ENCODE data around the gene OASL.

OASL gene

DNA sequence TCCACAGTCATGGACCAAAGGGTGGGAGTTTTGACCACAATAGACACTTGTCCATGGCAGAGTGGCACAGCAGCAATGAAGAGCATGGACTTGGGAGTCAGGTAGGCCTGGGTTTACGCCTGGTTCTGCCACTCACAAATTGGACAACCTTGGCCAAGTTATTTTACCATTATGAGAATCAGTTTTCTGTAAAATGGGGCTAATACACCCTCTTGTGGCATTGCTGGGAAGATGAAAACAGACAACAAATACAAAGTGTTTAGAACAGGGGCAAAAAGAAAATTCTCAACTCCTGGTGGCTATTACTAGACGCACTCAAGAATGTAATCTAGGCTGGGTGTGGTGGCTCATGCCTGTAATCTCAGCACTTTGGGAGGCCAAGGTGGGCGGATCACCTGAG, 25.3 kb downstream of the OASL start:
- peak; percentile 34 for DNase-seq

DNA sequence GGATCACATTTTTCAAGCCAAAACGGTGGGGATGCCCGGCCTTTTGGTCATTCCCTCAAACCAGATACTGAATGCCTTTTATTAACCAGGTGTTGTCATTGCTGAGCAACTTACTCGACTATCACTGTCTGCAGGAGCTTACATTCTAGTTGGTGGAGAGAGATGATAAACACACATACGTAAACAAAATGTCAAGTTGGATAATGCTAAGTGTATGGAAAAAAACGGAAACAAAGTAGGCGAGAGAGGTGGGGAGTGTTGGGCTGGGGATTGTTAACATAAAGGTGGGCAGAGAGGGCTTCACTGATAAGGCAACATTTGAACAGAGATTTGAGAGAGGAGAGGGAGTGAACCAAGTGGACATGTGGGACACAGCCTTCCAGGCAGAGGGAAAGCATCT, 27.2 kb downstream of the OASL start:
- no peak for DNase-seq

DNA sequence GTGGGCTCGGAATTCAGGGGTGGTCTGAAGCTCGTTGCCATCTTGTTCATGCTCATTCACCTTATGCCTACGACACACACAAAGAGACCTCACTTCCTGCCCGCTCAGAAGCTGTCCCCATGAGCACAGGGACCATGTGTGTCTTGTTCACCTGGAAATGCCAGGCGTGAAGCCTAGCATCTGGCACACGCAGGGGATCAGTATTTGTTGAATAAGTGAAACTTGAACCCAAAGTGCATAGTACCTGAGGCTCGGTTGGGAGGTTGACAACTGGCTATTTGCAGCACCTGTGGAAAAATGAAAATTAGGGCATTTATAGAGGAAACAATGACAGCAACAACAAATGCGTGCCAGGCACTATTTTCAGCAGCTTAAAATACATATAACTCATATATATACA, 28.2 kb downstream of the OASL start:
- no peak for DNase-seq

DNA sequence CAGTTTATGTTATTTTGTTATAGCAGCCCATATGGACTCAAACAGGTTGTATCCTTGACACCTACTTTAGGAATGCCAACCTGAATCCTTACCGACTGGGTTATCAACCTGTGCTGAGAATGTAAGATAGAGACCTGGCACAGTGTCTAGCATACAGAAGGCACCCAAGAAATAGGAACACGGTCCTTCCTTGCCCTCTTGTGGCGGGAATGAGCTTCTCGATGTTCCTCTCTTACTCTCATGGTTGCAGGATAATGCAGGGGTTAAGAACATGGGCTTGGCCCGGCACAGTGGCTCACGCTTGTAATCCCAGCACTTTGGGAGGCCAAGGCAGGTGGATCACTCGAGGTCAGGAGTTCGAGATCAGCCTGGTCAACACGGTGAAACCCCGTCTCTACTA, 29.3 kb downstream of the OASL start:
- peak; percentile 53 for DNase-seq

DNA sequence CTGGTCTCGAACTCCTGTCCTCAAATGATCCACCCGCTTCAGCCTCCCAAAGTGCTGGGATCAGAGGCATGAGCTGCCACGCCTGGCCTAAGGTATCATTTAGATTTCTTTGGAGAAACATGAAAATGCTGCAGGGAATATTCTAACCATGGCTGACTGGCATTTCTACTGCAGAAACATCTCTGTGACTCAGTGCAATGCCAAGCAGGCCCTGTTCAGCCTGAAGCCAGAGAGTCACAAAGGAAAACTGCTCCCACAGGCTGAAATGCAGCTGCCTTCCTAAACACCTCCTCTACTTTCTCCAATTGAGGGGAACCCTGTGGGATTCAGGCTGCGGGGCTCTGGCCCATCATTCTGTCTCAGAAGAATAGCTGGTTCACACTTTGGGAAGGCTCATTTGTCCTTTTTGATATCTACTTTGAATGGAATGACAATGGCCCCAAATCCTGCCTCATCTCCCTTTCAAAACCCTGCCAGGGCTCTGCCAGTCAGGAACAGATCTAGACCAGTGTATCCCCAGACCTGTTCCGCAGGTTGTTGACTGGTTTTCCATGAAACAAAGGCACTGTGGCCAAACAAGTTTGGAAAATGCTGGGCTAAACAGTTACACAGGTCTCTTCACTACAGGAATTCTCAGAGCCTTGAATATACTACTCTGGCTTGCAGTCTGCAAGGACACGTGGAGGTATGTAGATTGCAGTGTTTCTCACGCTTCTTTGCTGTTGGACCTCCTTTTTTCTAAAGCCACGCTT, 30.5 kb downstream of the OASL start:
- DNase-seq = no peak

DNA sequence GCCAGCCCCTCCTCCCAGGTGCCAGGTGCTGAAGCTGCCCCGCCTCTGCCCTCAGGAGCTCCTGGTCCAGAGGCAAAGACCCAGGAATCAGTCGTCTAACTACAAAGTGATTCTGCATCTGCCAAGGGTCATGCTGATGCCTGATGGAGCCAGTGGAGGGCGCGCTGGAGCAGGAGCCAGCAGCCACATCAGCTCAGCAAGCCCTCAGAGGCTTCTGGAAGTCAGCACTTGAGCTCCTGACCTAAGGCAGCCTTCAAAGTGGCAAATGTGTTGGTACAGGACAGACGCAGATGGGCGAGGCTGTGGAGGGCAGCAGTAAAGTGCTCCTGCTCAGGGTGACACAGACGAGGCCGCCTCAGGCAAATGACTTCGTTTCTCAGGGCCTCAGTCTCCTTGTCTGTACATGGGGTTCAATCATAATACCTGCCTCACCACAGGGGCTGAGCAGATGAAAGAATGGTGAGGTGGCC, 33.7 kb downstream of the OASL start:
- peak; percentile 74 for DNase-seq

DNA sequence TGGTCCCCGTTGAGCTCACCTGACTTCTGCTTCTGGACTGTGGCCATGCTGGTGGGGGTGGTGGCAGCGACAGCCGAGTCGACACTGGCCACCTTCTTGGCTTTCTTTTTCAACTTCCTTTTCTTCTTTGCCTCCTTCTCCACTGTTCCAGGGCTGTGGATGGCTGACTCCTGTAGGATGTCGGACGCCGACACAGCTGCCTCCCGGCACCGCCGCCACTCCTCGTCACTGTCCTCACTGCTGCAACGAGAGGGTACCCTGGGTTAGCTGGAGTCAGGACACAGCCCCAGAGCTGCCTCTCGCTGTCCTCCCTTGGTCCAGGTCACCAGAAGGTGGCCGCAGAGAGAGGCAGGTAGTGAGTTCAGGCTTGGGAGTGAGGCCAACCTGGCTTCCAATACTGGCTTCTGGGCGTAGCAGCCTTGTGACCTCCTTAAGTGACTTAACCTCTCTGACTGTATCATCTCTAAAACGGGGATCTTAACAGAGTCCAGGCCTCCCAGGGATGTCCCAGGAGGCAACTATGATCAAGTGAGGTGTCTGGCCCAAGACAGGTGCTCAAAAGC, 34.7 kb downstream of the OASL start:
- DNase-seq = no peak

DNA sequence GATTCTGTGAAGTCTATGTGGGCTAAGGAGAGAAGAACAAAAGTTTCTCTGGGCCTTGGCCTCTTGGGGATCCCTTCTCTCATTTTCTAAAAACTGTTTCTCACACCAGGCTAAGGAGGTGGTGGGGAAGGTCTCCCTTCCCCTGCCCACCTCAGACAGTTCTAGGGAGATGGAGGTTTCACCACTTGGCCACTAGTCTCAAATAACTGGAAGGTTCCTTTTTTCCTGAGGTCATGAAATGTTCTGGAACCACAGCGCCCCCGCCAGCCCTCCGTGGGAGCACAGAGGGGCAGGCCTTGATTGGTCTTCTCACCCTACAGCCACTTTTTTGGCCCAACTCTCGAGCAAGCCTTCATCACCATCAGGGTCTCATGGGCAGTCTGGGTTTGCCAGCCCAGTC, 35.4 kb downstream of the OASL start:
- DNase-seq = peak; percentile 55

DNA sequence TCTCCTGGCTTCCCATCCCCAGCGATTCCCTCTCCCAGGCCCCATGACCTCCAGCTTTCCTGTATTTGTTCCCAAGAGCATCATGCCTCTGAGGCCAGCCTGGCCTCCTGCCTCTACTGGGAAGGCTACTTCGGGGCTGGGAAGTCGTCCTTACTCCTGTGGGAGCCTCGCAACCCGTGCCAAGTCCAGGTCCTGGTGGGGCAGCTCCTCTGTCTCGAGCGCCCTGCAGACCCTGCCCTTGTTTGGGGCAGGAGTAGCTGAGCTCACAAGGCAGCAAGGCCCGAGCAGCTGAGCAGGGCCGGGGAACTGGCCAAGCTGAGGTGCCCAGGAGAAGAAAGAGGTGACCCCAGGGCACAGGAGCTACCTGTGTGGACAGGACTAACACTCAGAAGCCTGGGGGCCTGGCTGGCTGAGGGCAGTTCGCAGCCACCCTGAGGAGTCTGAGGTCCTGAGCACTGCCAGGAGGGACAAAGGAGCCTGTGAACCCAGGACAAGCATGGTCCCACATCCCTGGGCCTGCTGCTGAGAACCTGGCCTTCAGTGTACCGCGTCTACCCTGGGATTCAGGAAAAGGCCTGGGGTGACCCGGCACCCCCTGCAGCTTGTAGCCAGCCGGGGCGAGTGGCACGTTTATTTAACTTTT, 37.1 kb downstream of the OASL start:
- no peak for DNase-seq

DNA sequence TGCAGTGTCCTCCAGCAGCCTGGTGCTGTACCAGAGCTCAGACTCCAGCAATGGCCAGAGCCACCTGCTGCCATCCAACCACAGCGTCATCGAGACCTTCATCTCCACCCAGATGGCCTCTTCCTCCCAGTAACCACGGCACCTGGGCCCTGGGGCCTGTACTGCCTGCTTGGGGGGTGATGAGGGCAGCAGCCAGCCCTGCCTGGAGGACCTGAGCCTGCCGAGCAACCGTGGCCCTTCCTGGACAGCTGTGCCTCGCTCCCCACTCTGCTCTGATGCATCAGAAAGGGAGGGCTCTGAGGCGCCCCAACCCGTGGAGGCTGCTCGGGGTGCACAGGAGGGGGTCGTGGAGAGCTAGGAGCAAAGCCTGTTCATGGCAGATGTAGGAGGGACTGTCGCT, 38.0 kb downstream of the OASL start:
- no peak for DNase-seq

DNA sequence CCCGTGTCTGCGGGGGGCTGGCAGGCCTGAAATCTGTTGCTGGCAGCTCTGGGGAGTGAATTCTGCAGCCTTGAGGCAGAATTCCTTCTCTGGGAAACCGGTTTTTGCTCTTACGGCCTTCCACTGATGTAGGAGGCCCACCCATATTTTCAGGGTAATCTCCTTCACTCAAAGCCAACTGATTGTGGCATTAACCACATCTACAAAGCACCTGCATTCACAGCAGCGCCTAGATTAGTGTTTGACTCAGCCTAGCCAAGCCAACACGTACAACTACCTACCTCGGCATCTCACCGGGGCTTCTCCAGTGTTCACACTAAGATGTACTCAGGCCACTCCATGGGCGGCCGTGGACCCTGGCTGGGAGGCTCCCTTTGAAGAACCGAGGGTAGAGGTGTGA, 38.5 kb downstream of the OASL start:
- DNase-seq = no peak

DNA sequence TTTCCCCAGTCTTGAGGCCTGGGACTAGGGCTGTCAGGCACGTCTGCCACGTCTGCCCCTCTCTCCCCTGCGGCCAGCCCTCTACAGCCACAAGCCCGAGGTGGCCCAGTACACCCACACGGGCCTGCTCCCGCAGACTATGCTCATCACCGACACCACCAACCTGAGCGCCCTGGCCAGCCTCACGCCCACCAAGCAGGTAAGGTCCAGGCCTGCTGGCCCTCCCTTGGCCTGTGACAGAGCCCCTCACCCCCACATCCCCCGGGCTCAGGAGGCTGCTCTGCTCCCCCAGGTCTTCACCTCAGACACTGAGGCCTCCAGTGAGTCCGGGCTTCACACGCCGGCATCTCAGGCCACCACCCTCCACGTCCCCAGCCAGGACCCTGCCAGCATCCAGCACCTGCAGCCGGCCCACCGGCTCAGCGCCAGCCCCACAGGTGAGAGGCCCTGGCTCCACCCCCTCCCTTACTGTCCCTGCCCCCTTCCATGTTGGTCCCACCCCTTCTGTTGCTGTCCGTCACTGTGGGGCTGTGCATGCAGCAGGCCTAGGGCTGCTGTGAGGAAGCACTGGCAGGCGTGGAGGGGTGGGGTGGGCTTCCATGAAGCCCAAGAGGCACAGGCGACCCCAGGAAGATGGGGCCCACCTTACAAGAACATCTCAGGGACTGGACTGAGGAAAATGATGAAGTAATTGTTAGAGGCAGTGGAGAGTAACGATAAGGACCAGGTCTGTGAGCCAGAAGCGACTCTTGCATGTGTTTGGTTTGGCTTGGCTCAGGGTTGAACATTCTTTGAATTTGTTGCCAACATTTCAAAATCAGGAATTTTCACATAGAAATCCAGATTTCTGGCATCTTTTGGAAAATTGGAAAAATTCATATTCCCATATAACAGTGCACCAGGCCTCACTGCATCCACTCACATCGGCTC, 39.6 kb downstream of the OASL start:
- no peak for DNase-seq

DNA sequence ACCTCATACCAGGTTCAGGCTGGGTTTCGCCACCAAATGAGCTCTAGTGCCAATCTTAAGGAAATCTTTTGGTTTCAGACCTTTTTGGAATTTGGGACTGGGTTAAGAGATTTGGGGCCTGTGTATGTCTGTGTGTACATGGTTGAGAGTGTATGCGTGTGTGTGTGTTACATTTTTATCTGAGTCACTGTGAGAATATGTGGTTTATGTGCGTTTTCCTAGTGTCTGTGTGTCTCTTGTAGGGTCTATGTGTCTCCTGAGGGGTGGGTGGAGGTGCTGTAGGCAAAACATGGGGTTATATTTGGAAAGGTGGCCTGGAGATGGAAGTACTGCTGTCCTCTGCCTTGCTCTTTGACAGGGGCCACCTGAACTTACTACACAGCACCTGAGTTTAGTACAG, 40.6 kb downstream of the OASL start:
- no peak for DNase-seq

DNA sequence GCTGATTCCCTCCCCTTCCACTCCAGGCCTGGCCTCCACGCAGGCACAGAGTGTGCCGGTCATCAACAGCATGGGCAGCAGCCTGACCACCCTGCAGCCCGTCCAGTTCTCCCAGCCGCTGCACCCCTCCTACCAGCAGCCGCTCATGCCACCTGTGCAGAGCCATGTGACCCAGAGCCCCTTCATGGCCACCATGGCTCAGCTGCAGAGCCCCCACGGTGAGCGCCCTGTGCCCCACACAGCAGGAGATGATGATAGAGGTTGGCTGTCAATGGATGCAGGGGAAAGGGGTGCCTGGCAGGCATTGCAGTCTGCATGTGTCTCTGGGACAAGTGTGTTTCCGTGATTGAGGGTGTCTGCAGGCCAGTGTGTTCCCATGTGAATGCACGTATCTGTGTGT, 41.6 kb downstream of the OASL start:
- no peak for DNase-seq

DNA sequence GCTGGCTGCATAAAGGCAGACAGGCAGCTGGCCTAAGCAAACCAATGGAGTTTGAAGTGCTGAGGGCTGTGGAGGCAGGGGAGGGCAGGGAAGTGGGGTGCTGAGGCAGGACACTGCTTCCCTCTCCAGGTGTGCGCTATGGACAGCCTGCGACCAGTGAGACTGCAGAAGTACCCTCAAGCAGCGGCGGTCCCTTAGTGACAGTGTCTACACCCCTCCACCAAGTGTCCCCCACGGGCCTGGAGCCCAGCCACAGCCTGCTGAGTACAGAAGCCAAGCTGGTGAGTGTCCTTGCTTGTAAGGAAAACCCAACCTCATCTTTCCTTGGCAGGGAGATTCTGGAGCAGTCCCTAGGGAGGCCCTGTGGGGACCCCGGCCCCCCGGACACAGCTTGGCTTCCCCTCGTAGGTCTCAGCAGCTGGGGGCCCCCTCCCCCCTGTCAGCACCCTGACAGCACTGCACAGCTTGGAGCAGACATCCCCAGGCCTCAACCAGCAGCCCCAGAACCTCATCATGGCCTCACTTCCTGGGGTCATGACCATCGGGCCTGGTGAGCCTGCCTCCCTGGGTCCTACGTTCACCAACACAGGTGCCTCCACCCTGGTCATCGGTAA, 42.8 kb downstream of the OASL start:
- no peak for DNase-seq

DNA sequence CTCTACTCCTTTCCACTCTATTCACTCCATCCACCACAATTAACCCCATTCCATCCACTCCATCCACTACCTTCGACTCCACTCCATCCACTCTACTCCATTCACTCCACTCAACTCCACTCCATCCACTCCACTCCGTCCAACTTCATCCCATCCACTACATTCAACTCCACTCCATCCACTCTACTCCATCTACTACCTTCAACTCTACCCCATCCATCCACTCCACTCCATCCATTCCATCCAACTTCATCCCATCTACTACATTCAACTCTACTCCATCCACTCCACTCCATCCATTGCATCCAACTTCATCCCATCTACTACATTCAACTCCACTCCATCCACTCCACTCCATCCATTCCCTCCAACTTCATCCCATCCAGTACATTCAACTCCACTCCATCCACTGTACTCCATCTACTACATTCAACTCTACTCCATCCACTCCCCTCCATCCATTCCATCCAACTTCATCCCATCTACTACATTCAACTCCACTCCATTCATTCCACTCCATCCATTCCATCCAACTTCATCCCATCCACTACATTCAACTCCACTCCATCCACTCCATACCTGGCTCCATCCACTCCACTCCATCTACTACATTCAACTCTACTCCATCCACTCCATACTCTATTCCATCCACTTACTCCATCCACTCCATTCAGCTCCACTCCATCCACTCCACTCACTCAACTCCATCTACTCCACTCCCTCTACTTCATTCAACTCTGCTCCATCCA, 44.3 kb downstream of the OASL start:
- DNase-seq = no peak

DNA sequence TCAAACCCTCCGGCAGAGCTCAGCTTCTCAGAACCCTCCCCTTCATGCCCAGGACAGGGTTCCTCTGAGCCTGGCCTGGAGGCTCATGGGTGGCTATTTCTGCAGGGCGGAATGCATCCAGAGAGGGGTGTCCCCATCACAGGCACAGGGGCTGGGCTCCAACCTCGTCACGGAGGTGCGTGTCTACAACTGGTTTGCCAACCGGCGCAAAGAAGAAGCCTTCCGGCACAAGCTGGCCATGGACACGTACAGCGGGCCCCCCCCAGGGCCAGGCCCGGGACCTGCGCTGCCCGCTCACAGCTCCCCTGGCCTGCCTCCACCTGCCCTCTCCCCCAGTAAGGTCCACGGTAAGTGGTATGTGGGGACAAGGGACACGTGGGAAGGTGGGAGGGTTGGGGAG, 45.0 kb downstream of the OASL start:
- DNase-seq = no peak

DNA sequence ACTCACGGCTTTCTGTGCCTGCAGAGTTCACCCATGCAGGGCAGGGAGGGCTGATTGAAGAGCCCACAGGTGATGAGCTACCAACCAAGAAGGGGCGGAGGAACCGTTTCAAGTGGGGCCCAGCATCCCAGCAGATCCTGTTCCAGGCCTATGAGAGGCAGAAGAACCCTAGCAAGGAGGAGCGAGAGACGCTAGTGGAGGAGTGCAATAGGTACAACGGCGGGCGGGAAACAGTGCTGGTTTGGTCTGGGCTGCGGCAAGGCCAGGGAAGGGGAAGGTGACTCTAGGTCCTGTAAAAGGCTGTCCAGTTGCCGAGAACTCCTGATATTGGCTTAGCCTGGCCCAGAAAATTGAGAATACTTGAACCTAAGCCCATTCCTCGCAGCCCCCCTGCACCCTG, 45.5 kb downstream of the OASL start:
- DNase-seq = no peak

DNA sequence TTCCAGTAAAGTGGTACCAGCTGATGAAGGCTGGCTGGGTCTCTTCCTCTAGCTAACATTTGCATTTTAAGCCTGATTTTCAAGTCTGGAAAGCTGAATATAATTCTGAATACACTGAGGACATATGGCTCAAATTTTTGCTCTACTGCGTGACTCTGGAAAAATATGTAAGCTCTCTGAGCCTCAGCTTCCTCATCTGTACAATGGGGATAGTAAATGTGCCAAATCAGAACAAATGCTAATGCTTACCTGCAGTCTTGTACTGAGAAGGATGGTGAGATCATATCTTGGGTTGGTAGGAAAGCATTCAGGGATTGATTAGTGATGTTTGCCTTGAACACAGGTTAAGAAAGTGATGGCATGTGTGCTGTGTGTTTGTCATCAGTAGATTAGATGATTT, 46.1 kb downstream of the OASL start:
- DNase-seq = no peak

DNA sequence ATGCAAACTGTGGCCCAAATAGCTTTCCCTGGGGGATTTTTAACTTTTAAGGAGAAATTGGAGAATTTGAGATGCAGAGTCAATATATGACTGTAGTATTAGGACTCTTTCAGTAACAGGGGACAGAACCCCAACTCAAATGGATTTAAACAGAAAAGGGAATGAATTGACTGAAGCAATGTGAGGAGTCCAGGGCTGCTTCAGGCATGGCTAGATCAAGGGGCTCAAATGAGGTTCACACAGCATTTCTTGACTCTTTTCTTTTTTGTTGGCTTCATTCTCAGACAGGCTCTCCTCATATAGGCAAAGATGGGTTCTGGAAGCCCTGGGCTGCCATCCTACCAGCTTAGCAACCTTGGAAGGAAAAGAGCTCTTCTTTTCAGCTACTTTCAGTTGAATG, 47.1 kb downstream of the OASL start:
- DNase-seq = no peak

DNA sequence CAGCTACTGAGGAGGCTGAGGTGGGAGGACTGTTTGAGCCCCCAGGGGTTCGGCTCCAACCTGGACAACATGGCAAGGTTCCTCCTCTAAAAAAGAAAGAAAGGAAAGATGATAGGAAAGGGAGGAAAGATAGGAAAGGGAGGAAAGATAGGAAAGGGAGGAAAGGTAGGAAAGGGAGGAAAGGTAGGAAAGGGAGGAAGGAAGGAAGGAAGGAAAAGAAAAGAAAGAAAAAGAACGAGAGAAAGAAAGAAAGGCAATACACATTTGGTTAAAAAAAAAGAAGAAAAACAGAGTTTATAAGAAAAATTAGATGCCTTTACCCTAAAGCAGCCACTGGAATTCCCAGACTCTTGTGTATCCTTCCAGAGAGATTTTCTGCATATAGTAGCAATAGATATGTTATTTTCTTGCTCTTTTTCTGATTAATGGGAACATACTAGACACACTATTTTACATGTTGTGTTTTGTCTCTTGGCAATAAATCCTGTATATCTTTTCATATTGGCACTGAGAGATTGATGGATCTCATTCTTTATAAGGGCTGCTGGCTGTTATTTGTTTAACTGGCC, 48.5 kb downstream of the OASL start:
- DNase-seq = no peak

DNA sequence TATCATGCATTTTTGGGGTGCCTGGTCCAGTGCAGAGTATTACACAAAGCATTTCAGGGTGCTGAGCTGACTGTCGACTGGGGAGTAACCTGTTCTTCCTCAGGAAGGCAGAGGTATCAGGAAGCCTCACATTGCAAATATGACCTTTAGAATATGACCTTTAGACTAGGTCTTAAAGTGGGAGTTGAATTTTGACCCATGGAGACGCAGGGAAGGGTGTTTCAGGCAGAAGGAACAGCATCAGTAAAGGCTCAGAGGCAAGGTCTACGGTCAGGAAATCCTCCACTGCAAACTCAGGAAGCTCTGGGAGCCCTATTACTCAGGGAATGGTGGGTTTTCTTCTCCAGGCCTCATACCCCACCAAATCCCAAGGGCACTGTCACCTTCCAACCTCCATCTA, 49.4 kb downstream of the OASL start:
- DNase-seq = no peak
